Bronchial epithelial cell (primary cell): Measurements from ENCODE around the gene ZDHHC19. TPM values are rescaled to one million over a fixed set of nuclear protein-coding genes. Genes with fewer than 3 reads are reported as not detected.
"Not testable (repeated sequence)": the region's sequence is repeated elsewhere in the genome, so short reads cannot be mapped to it uniquely, and the experiment has no call there.

Source experiments
- DNase-seq: peaks from one replicate; pipeline ENCODE4 v3.0.0-alpha.2; 2010; ENCODE audit warnings: low read depth
- FAIRE-seq: peaks from 2 replicates; lab custom pipeline; 2011; peaks lifted over from hg19 to GRCh38; lab: Jason Lieb, UNC
- H3K27me3 ChIP-seq: 2 replicates; pipeline ENCODE4 v1.5.1; 2011; ENCODE audit warnings: low read length; ENCODE audit not compliant: control insufficient read depth, insufficient read depth
- H3K36me3 ChIP-seq: 2 replicates; pipeline ENCODE4 v1.5.1; 2011; ENCODE audit warnings: low read length; ENCODE audit not compliant: control insufficient read depth, insufficient read depth
- H3K4me3 ChIP-seq: 2 replicates; pipeline ENCODE4 v1.5.1; 2011; ENCODE audit warnings: mild to moderate bottlenecking, low read depth, low read length, control low read depth
- CTCF ChIP-seq: IDR thresholded peaks from 2 replicates; pipeline ENCODE4 v1.5.1; 2011; ENCODE audit warnings: mild to moderate bottlenecking, moderate library complexity, low read length, control low read depth, inconsistent platforms; ENCODE audit not compliant: insufficient read depth, severe bottlenecking
- total RNA-seq: library from RNA; depleted of rRNA; stranded (reverse); fragments of >200 nt; gene quantifications from 2 replicates; pipeline ENCODE4 v1.2.1, GENCODE V29; 2014

ZDHHC19 gene
- total RNA-seq, 1 donor from 2014 or later: not detected

DNA sequence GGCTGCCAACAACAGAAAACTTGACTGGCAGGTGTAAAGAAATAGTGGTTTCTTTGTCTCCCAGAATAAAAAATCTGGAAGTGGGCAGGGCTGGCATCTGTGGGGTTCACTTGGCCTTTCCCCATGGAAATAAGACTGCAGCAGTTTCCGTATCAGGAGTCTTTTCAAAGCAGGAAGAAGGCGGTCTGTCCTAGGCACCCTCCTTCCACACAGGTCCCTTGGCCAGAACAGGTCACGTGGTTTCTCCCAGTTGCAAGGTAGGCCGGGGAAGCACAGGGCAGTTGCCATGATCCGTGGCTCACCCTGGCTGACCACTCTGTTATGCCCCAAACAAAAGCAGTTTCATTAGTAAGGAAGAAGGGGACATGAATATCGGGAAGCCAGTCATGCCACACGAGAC, 45.4 kb downstream of the ZDHHC19 start:
- H3K36me3 ChIP-seq: no peaks in the 10 kb centered on the region
- no peak overlapping the region for H3K4me3 ChIP-seq
- DNase-seq: no peak
- TF ChIP-seq CTCF: no peak
- FAIRE-seq: no peak
- no peaks in the 10 kb centered on the region for H3K27me3 ChIP-seq

DNA sequence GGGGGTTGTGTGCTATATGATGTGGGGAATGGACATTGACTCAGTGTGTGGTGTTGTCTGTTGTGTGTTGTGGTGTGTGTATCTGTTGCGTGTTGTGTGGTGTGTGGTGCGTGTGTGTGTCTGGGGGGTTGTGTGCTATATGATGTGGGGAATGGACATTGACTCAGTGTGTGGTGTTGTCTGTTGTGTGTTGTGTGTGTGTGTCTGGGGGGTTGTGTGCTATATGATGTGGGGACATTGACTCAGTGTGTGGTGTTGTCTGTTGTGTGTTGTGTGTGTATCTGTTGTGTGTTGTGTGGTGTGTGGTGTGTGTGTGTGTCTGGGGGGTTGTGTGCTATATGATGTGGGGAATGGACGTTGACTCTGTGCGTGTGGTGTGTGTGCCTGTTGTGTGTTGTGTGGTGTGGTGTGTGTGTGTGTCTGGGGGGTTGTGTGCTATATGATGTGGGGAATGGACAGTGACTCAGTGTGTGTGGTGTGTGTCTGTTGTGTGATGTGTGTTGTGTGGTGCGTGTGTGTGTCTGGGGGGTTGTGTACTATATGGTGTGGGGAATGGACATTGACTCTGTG, 46.1 kb downstream of the ZDHHC19 start:
- H3K36me3 ChIP-seq, H3K27me3 ChIP-seq, H3K4me3 ChIP-seq, DNase-seq: not testable (repeated sequence)
- peak; percentile 7 for FAIRE-seq

DNA sequence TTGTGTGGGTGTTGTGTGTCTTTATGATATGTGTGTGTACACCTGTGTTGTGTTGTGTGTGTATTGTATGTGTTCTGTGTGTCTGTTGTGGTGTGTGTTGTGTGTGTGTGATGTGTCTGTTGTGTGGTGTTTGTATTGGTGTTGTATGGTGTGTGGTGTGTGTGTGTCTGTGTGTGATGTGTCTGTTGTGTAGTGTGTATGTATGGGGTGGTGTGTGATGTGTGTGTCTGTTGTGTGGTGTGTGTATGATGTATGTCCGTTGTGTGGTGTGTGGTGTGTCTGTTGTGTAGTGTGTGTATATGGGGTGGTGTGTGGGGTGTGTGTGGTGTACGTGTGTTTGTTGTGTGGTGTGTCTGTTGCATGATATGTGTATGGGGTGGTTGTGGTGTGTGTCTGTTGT, 46.6 kb downstream of the ZDHHC19 start:
- Histone ChIP-seq H3K27me3 (no peaks in the 10 kb centered on the region), H3K4me3 (no peak overlapping the region), H3K36me3 (no peaks in the 10 kb centered on the region)
- TF ChIP-seq CTCF: no peak
- FAIRE-seq (no peak), DNase-seq (no peak)

DNA sequence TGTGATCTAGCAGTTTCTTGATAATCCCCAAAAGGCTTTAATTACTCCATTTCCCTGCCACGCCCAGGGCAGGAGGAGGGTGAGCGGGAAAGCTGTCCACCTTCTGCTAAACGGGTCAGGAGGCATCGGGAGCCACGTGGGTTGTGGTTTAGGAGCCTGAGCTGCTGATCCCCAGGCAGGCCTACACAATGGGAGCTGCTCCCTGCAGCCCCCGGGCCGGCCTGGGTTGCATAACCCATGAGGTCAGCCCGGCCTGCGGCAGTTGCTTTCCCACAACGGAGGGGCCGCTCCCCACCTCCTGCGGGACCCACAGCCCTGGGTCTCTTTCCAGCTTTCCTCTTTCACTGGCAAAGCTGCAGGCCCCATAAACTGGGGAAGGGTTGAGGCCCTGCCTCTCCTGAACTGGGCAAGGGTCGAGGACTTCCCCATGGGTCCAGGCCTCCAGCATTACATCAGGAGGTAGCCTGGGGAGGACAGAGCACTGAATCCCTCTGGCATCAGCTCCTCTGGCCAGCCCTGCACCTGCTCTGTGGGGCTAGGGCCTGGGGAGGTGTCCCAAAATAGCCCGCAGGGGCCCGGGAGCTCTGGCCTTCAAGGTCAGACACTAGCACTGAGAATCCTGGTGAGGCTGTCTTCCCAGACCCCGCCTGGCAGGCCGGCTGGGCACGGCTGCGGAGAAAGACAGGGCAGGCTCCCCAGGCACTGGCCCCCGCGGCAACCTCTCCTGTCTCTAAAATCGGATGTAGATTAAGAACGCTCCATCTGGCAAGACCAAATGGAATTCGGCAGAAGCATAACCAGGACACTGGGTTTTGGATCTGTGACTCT, 47.3 kb downstream of the ZDHHC19 start:
- Histone ChIP-seq H3K27me3 (no peaks in the 10 kb centered on the region), H3K4me3 (no peak overlapping the region), H3K36me3 (no peaks in the 10 kb centered on the region)
- FAIRE-seq (no peak), DNase-seq (no peak)
- TF ChIP-seq CTCF: no peak

GRCh38 chr3:196163212-196163611, 48.0 kb downstream of the ZDHHC19 start:
- TF ChIP-seq CTCF: no peak
- FAIRE-seq: no peak

DNA sequence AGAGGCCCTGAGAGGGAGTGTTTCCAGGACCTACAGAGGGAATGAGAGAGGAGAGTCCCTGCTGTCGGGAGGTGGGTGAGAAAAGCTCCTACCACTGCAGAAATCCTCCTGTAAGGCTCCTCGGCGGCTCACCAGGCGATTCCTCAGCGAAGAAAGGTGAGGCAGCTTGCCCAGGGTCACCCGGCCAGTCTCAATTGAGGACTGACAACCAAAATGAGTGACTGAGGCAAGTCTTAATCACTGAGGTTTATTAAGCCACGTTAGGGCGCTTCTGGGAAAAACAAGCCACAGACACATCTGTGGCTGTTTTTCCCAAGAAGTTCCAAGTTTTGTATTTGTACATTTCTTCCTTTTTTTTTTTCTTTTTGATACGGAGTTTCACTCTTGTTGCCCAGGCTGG, 48.5 kb downstream of the ZDHHC19 start:
- no peaks in the 10 kb centered on the region for H3K27me3 ChIP-seq
- H3K36me3 ChIP-seq: no peaks in the 10 kb centered on the region
- TF ChIP-seq CTCF: no peak
- FAIRE-seq (no peak), DNase-seq (no peak)
- no peak overlapping the region for H3K4me3 ChIP-seq

More at GRCh38 chr3:196163212-196163611, 48.0 kb downstream of the ZDHHC19 start:
- H3K36me3 ChIP-seq: no peaks in the 10 kb centered on the region
- DNase-seq: no peak
- H3K27me3 ChIP-seq: no peaks in the 10 kb centered on the region
- H3K4me3 ChIP-seq: no peak overlapping the region
